HG03280 (cell line): ENCODE measurements around the gene SELPLG.
"Not testable (repeated sequence)": the region's sequence is repeated elsewhere in the genome, so short reads cannot be mapped to it uniquely, and the experiment has no call there.

Experiments
- ATAC-seq: cut with Tn5 transposase; IDR thresholded peaks from one replicate; pipeline ENCODE4 v1.9.1; 2021; ENCODE audit warnings: mild to moderate bottlenecking, moderate library complexity; ENCODE audit not compliant: unreplicated experiment

Gene SELPLG

GRCh38 chr12:108575199-108575912 lies 58.3 kb downstream of the SELPLG start:
- no peak for ATAC-seq

- ATAC-seq, result not testable (repeated sequence)
Measured at GRCh38 chr12:108574276-108574675, 59.4 kb downstream of the SELPLG start.

- no peak for ATAC-seq
Measured at GRCh38 chr12:108573317-108573716, 60.4 kb downstream of the SELPLG start.

GRCh38 chr12:108572166-108572790 lies 61.4 kb downstream of the SELPLG start:
- ATAC-seq, result no peak
